Keratinocyte (primary cell): Measurements from ENCODE around the gene LSAMP.

Source experiments
- EZH2 ChIP-seq: IDR thresholded peaks from one replicate; pipeline ENCODE4 v1.6.1; 2012; ENCODE audit warnings: inconsistent platforms, mild to moderate bottlenecking, low read length, moderate library complexity
- TF ChIP-seq, protein P1 (sequence below), 3 experiments: IDR thresholded peaks in 1 of 3; conservative IDR thresholded peaks in 1 of 3; optimal IDR thresholded peaks in 1 of 3; 2 replicates in 2 of 3; 3 replicates in 1 of 3; pipeline versions ENCODE3 to v1.5.1; 2011; ENCODE audit warnings: low read length in 3 of 3, mild to moderate bottlenecking in 3 of 3, moderate library complexity in 2 of 3, control low read depth in 1 of 3, inconsistent platforms in 1 of 3; ENCODE audit not compliant: insufficient read depth in 2 of 3; ENCODE audit errors: extremely low read depth in 1 of 3

DNA sequence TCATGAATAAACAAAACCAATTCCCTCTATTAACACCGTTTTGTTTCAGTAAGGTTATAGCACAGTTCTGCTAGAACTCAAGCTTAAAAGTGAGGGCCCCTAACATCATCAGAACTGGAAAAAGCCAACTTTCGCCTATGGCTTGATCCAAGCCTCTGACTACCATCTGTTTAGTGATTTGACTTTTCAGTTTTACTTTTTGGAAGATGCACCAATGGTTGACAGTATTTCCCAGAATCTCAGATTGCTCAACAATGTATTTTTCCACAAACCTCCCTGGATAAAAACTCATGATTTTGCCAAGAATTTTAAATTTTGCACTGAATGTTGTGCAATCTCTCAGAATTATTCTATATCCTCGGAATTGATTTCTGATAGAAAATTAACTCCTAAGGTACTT is 190.7 kb downstream of the LSAMP start:
- TF ChIP-seq, protein P1, sequence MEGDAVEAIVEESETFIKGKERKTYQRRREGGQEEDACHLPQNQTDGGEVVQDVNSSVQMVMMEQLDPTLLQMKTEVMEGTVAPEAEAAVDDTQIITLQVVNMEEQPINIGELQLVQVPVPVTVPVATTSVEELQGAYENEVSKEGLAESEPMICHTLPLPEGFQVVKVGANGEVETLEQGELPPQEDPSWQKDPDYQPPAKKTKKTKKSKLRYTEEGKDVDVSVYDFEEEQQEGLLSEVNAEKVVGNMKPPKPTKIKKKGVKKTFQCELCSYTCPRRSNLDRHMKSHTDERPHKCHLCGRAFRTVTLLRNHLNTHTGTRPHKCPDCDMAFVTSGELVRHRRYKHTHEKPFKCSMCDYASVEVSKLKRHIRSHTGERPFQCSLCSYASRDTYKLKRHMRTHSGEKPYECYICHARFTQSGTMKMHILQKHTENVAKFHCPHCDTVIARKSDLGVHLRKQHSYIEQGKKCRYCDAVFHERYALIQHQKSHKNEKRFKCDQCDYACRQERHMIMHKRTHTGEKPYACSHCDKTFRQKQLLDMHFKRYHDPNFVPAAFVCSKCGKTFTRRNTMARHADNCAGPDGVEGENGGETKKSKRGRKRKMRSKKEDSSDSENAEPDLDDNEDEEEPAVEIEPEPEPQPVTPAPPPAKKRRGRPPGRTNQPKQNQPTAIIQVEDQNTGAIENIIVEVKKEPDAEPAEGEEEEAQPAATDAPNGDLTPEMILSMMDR (optimal IDR thresholded peaks at IDR 0.05 in 1 of 3, IDR thresholded peaks at IDR 0.05 in 1 of 3, conservative IDR thresholded peaks at IDR 0.05 in 1 of 3; ENCODE audit: extremely low read depth in 1 of 3, insufficient read depth in 2 of 3, low read length in 3 of 3) = no peak
- no peak for TF ChIP-seq EZH2
